ENCODE results near the gene CDHR5.
"Not testable (repeated sequence)": the region's sequence is repeated elsewhere in the genome, so short reads cannot be mapped to it uniquely, and the experiment has no call there.

CDHR5 gene, protein sequence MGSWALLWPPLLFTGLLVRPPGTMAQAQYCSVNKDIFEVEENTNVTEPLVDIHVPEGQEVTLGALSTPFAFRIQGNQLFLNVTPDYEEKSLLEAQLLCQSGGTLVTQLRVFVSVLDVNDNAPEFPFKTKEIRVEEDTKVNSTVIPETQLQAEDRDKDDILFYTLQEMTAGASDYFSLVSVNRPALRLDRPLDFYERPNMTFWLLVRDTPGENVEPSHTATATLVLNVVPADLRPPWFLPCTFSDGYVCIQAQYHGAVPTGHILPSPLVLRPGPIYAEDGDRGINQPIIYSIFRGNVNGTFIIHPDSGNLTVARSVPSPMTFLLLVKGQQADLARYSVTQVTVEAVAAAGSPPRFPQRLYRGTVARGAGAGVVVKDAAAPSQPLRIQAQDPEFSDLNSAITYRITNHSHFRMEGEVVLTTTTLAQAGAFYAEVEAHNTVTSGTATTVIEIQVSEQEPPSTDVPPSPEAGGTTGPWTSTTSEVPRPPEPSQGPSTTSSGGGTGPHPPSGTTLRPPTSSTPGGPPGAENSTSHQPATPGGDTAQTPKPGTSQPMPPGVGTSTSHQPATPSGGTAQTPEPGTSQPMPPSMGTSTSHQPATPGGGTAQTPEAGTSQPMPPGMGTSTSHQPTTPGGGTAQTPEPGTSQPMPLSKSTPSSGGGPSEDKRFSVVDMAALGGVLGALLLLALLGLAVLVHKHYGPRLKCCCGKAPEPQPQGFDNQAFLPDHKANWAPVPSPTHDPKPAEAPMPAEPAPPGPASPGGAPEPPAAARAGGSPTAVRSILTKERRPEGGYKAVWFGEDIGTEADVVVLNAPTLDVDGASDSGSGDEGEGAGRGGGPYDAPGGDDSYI

DNA sequence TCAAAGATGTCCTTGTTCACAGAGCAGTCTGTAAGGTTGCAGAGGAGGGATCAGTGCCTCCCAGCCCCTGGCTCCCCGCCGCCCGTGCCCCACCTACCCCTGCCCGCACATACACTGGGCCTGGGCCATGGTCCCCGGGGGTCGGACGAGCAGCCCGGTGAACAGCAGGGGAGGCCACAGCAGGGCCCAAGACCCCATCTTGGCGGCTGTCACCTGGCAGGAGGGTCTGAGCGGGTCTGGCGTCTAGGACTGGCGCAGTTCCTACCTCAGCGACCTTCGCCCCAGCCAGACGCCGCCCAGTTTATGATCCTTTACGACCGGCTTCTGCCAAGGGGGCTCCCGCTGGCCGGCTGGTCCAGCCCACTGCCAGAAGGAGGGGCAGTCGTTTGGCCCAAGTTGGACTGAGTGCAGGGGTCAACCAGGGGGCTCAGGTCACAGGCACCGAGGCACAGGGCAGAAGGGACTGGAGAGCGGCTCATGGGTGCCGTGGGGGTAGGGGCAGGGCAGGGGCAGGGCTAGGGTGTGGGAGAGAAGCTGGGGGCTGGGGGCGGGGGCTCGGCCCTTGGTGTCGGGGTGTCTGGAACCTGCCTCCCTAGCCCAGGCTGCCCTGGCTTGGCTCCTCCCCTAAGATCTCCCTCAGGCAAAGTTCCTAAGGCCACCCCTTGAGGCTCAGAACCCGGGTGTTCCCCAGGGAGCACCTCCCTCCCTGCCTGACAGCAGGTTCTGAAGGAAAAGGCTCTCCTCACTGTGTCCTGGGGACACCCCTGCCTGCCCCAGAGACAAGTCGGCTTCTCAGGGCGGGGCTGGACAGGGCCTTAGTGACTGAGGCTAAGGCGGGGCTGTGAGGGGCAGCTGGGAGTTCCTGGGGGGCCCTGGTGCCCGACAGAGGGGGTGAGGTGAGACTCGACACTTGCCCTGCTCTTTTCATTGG is at the start of gene CDHR5:
TSS of gene CDHR5 (minus strand) at position 251 of the 931 bp plus-strand sequence. CDS start at position 198, 53 bp downstream.
- no peak for ATAC-seq

DNA sequence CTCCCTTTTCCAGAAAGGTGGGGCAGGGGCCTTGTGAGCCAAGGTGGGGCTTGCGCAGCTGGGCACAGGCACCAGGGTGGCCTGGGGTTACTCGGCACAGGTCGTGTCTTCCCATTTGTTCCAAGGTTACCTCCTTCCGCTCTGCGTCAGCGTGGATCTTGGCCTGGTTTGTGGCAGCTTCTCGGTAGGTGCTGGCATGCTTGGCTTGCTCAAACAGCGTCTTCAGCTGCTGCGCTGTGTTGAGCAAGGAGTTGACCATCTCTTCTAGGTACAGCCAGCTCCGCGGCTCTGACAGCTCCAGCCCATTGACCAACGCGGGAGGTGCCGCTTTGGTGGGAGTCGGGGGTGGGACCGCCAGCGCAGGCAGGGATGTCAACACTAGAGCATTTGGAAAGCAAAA is 49.7 kb upstream of the CDHR5 start:
- ATAC-seq, result no peak

DNA sequence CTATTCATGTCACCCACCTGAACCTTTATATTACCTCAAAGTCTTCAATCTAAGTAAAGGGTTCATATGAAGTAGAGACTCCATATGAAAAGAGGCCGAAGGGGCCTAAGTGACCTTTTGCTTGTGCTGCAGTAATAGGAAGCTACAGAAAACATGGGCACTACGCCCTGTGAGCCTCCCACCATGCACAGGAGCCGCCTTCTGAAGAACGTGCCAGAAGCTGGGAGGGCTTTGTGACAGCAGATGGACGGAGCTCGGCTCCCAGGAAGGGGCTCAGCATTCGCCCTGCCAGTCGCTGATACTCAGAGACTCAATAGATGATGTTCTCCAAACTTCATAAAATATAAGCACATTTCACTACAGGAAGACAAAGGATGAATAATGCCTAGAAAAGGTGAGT is 49.1 kb upstream of the CDHR5 start:
- ATAC-seq, result no peak

DNA sequence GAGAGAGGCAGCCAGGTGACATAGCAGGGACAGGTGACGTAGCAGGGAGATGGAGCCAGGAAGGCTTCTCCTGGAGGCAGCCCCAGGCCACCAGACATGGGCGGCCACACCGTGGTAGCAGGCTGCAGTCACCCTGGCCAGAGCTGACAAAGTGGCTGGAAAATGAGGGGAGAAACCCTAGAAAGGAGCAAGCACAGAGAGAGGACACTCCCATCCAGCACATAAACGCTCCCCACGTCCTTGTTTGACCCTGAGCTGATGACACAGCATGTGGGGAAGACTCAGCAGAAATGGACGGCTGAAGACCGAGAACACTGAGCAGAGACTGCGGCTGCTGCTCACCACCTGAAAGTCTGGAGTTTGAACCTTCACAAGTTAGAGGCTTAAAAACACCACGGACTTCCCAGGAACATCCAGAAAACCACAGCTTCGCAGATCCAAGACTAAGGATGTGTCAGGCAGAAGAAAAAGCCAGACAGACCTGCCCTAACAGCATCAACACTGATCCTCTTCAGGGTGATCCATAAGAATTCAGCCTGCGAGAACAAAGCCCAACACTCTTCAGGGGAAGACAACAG is 41.0 kb upstream of the CDHR5 start:
- ATAC-seq, result no peak

DNA sequence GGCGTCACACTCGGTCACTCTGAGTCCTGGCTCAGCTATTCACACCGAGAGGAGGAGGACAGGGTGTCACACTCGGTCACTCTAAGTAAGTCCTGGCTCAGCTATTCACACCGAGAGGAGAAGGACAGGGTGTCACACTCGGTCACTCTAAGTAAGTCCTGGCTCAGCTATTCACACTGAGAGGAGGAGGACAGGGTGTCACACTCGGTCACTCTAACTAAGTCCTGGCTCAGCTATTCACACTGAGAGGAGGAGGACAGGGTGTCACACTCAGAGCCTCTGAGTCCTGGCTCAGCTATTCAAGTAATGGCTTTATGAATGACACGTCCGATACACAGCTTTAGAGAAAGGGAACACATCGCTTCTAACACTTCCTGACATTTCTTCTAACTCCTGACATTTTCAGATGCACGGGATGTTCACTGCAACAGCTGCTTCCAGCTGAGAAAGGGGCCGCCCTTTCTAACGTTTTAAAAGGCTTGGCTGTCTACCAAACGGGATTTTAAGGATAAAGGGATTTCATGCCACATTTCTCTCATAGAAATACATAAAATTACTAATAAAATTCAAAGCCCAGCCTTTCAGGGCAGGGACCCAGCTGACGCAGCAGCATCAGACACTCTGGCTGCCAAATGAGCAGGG is 40.4 kb upstream of the CDHR5 start:
- no peak for ATAC-seq

DNA sequence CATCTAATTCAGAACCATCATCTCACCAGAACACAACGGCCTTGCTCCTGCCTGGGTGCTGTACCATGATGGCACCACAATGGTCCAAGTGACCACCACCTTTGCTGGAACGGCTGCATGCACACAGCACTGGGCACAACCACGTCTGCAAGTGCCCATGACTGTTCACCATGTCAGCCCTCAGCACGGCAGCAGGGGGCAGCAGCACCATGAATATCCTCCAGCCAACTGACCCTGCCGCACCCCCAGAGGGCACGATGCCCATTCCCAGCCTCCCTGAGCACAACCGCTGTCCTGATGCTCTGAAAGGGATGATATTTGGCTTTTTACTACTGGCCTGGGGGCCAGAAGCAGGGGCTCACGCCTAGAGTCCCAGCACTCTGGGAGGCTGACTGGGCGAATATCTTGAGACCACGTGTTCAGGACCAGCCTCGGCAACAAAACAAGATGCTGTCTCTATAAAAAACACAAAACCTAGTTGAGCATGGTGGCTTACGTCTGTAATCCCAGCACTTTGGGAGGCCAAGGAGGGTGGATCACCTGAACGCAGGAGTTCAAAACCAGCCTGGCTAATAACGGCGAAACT is 38.0 kb upstream of the CDHR5 start:
- peak; percentile 49 to 55 for ATAC-seq

DNA sequence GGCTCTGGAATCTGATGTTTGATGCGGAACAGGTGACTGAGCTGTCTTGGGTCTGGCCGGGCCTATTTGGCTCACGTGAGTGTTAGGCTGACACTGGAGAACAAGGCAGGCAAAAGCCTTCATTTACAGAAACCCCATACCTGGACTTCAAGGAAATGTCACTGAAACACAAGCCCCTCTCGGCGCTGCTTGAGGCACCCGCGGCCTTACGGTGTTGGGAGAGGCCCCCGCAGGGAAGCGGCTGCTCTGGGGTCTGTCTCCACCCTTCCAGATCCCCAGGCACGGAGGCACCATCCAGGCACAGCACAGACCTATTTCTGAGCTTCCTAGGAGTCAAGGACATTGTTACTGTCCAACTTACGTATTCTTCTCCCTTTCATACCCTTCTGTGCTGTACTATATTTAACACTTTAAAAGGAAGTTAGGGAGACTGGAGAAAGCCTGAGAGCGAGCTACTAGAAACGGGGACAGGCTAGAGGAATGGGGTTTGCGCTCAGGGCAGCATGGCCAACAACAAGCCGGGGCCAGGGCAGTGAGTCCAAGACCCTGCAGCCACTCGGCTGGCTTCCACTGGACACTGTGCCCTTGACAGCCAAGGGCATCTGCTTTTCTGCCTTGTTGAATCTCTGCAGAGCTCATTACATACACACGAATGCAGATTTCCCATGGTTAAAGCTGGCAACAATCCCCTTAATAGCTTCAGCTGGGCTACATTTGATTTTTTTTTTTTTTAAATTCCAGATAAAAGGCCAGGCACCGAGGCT is 36.1 kb upstream of the CDHR5 start:
- no peak for ATAC-seq

DNA sequence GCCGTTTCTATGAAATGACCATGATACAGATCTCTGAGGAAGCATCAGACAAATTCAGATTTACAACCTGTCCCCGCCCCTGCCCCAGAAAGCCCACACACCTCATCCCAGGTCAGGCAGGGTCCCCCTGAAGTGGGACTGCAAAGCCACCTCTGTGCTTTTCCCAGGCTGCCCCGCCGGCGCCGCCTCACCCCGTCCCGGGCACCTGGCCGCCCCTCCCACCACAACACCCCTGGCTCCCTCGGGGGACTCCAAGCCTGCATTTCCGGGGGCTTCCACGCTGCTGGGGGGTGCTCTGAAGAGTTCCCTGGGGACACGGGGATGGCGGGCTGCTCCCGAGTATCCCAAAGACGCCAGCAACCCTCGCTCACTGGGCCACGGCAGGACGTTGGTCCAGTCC is 35.5 kb upstream of the CDHR5 start:
- ATAC-seq, result no peak

DNA sequence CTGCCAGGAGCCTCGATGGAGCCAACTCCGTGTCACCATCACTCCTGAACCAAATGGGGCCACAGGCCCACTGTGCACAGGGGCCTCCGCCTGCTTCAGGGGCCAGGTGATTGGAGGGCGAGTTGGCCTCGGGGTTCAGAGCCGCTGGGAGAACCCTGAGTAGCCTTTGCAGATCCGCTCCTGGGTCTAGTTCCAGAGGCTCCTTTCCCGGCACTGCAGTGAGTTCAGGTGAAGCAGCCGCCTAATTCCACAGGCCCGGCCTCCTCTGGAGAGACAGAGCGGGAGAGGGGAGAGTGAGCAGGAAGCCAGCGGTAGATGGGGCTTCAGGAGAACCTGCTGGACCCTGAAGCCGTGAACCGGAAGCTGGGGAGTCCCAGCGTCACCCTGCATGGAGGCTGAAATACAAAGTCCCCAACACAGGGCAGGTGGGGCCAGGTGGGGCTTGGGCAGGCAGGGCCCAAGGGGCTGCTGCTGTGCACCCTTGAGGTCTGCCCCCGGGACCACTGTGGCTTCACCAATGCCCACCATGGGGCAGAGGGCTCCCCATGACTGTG is 34.9 kb upstream of the CDHR5 start:
- no peak for ATAC-seq

DNA sequence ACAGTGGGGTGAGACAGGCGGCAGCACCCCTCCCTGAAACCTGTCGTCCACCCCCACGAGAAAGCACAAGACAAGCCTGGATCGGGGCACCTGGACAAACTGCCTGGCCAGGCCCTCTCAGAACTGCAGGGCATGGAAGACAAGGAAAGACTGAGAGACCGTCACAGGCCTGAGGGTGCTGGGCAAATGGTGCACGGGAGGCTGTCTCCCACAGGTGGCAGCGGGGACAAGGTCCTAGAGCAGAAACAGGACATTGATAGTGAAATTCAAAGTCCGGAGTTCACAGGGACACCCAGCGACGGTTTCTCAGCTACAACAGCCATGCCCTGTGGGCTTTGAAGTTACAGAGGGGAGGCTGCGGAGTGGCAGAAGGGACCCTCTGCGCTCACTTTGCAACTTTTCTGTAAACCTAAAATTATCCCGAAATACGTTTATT is 33.0 kb upstream of the CDHR5 start:
- no peak for ATAC-seq

DNA sequence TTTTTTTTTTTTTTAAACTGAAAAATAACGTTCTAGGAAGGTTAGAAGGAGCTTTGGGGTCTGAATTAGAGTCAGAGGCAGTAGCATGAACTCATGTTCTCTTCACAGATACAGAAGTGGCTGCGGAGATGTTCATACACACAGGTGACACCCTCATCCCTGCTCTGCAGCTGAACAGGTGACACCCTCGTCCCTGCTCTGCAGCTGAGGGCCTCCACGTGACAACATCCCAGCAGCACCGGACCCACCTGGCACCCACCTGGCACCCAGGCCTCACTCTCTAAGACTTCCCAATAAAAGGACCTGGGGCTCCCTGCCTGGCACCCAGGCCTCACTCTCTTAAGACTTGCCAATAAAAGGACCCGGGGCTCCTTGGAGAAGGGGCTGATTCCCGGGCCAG is 32.1 kb upstream of the CDHR5 start:
- no peak for ATAC-seq

DNA sequence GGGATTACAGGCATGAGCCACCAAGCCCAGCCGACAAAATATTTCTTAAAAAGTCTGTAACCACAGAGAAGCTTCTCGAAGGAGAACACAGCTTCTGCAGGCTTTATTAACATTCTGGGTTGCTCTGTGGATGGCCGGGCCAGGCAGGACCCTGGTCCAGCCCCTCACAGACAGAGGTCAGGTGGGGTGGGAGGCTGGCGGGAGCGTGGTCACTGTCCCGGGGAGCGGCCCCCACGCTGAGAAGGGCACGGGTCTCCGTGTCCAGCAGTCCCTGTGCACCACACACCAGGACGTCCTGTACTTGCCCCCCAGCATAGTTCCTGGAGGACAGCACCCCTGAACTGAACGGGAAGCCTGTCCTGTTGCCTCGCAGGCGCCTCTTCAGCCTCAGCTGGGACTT is 31.7 kb upstream of the CDHR5 start:
- no peak for ATAC-seq

DNA sequence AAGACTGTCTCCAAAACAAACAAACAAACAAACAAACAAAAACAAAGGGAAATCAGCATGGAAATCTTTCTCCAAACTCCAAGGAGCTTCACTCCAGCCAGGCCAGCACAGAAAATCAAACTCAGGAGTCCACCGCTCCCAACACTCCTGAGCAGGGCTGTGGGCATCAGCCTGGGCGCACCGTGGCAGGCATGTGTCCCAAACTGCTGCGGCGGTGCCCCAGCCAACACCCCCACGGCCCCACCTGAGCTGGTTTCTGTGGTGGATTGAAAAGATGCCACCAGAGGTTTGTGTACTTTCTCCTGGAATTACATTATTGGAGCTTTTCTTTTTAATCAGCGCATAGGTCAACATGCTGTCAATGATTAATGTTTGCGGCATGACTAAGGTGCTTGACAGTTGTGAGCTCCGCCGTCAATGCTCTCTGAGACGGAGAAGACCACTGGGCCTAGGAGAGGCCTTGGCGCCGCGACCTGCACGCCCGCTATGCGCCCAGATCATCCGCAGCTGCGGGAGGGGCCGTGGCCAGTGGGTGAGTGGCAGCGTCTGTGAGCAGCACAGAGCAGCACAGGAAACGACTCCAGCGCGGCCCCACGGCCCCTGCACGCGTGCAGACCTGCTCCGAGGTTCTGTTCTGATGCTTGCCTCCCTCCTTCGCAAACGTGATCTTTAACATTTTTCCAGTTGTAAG is 30.4 kb upstream of the CDHR5 start:
- no peak for ATAC-seq

DNA sequence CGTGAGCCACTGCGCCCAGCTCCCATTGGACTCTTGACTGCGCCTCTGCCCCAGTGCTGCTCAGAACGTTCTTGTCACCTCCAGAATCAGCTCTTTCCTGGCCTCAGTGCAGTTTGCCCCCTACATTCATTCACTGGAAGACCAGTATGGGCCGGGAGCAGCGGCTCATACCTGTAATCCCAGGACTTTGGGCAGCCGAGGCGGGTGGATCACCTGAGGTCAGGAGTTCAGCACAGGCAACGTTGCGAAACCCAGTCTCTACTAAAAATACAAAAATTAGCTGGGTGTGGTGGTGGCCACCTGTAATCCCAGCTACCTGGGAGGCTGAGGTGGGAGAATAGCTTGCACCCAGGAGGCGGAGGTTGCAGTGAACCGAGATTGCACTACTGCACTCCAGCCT is 29.7 kb upstream of the CDHR5 start:
- ATAC-seq, result not testable (repeated sequence)

DNA sequence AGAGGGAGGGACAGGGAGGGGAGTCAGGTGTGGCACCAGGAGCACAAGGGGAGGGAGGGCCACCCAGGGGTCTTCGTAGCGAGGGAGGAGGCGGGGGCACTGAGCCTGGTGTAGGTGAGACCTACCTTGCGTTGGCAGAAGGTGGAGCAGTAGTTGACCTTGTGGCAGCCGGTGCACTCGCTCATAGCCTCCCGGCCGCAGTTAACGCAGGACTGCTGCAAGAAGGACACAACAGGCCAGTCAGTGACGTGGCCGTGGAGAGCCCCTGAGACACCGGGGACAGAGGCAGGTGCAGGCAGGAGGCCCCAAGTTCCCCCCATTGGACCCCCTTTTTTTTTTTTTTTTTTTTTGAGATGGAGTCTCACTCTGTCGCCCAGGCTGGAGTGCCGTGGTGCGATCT is 29.1 kb upstream of the CDHR5 start:
- ATAC-seq, result no peak

DNA sequence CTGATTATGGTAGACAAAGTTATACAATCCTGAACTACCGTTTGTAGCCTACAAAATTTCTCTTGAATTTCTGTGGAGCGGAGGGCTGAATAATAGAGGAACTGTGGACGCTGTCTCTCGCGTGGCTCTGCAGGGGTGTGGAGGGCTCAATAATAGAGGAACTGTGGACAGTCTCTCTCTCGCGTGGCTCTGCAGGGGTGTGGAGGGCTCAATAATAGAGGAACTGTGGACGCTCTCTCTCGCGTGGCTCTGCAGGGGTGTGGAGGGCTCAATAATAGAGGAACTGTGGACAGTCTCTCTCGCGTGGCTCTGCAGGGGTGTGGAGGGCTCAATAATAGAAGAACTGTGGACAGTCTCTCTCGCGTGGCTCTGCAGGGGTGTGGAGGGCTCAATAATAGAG is 28.4 kb upstream of the CDHR5 start:
- not testable (repeated sequence) for ATAC-seq

DNA sequence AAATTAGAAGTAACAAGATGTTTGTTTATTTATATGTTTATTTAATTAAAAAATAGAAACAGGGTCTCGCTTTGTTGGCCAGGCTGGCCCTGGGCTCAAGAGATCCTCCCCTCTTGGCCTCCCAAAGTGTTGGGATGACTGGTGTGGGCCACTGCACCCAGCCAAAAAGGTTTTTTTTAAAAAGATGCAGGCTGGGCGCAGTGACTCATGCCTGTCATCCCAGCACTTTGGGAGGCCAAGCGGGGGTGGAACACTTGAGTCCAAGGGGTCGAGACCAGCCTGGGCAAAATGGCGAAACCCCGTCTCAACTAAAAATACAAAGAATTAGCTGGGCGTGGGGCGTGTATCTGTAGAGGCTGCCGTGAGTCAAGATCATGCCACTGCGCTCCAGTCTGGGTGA is 25.7 kb upstream of the CDHR5 start:
- no peak for ATAC-seq

DNA sequence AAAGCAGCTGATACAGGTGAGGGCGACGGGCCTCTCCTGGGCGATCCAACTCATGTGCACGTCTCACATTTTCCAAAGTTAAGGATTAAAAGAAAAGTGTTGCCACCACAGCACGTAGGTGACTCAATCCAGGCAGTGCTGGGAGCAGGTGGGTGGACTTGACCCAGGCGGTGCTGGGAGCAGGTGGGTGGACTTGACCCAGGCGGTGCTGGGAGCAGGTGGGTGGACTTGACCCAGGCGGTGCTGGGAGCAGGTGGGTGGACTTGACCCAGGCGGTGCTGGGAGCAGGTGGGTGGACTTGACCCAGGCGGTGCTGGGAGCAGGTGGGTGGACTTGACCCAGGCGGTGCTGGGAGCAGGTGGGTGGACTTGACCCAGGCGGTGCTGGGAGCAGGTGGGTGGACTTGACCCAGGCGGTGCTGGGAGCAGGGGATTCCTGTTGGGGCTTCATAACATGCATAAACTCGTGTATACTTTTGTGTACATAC is 23.0 kb upstream of the CDHR5 start:
- not testable (repeated sequence) for ATAC-seq

DNA sequence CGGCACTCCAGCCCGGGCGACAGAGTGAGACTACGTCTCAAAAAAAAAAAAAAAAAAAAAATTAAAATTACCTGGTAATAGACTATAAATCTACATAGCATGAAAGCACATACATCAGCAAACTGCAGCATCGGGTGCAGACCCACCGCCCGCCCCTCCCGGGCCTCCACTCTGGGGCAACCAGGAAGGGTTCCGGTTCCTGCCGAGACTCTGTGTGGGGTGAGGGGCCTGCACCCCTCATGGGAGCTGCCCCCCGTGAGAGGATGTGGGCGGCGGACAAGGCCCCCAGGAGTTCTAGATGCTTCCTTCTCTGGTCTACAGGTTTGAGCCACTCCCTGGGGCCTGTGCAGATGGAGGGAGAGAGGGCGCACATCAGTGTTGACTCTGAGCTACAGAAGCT is 21.5 kb upstream of the CDHR5 start:
- ATAC-seq, result no peak

DNA sequence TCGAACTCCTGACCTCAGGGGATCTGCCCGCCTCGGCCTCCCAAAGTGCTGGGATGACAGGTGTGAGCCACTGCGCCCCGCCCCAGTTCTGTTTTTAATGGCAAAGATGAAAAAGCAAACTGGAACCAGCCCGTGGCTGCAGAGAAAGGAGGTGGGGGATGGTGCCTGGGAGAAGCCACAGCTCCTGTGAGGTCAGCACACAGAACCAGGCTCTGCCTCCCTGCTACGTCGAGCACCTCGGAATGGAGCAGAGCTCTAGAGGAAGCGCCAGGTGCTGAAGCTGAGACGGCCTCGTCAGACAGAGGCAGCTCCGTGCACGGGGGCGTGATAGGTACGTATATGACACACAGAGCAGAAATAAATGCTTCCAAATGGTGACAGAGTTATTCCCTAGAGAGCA is 20.8 kb upstream of the CDHR5 start:
- ATAC-seq, result no peak
